Activated CD4-positive, CD25-positive, alpha-beta regulatory T cell (primary cell): ENCODE results near the gene NPAS3.

Source experiments
- DNase-seq, 4 experiments: peaks; one replicate each; lab custom pipeline; 2025; lab: John Stamatoyannopoulos, UW

Gene NPAS3

DNA sequence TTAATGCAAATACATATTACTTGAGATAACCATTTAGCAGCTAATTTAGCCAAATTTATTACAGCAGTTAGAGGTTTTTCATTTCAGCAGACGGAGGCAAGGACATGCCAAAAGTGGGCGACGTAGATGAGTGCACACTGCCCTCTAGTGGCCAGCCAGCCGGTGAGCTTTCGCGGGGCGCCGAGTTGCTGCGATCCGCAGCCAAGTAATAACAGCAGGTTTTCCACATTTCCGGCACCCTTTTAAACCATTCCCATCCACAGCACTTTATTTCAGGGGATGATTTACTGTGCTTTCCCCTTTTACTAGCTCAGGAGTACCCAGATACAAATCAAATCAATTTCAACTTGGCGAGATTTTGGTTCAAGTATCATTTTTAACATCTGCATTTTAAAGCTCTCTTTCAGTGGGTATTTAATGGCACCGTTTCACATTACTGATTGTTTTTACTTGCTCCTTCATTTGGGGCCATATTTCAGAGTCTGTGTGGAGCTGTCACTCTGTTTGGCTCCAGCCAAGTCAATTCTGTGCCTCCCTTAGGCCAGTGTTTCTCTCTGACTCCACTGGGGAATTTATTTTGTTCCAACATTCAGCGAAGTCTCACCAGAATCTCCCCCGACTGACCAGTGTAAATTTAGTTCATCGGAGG lies 854.2 kb downstream of the NPAS3 start:
- DNase-seq: peak; percentile 27 to 37 (median 32)

DNA sequence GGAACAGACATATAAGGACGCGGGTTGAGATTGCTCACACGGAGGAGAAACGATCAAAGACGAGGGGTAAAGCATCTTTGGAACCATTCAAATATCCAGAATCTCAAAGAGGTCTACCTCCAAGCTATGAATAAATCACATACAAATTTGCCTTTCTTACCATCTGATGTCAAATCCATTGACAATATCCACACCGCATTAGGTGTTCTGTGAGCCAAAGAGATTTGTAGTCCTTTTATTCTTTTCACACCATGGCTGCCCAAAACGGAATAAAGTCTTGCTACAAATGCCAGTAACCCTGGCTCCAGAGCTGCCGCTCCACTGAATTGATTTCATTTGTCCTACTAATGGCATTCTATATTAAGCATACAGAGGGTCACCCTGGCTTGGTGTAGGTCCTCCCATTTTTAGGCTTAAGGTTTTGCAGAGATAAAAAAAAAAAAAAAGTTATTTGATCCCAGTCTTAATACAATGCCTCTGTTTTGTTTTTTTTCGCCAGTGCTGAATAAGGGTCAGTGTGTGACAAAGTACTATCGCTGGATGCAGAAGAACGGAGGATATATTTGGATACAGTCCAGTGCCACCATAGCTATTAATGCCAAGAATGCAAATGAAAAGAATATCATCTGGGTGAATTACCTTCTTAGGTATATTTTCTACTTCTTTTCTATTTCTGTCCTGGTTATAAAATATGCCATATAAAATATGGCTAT lies 854.9 kb downstream of the NPAS3 start:
- no peak for DNase-seq

DNA sequence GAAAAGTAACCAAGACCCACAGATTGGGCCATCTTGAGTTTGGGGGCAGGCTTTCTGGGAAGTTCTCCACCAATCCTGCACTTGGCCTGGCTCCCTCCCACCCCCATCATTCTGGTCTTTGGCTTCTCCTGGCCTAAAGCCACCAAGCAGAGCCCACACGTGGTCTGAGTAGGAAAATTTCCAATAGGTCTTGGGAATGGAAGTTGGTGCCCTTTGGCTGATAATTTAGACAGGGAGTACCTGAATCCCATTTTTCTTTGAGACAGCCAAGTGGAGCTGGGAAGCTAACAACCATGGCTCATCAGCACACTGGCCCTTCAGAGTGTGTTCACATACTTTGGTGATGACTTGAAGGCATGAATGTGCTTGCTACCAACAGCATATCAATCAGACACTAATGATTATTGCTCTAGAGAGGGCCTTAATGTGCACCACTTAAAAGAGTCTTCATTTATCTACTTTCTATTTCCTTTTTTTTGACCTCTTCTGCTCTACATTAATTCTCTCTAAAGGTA lies 856.2 kb downstream of the NPAS3 start:
- DNase-seq: no peak

DNA sequence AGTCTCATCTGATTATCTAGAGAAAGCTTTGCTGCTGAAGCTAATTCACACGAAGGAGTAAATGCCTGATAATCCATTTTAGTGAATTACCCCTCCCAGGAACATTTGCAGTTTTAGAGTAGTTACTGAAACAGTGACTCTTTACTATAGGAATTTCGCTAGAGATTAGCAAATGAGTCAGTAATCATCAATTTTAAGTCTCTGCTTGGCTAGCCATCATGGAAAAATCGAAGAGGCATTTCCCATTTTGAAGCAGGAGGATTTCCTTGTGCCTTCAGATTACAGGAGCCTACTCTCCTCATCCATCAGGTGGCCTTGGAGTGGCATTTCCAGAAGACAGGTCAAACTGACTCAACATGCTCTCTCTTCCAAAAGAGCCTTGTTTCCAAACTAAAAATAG lies 857.7 kb downstream of the NPAS3 start:
- DNase-seq: no peak

DNA sequence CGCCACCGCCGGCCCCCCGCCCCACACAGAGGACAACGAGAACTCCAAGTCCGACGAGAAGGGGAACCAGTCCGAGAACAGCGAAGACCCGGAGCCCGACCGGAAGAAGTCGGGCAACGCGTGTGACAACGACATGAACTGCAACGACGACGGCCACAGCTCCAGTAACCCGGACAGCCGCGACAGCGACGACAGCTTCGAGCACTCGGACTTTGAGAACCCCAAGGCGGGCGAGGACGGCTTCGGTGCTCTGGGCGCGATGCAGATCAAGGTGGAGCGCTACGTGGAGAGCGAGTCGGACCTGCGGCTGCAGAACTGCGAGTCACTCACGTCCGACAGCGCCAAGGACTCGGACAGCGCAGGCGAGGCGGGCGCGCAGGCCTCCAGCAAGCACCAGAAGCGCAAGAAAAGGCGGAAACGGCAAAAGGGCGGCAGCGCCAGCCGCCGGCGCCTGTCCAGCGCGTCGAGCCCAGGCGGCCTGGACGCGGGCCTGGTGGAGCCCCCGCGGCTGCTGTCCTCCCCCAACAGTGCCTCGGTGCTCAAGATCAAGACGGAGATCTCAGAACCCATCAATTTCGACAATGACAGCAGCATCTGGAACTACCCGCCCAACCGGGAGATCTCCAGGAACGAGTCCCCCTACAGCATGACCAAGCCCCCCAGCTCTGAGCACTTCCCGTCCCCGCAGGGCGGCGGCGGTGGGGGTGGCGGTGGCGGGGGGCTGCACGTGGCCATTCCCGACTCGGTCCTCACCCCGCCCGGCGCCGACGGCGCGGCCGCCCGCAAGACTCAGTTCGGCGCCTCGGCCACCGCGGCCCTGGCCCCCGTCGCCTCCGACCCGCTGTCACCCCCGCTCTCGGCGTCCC lies 861.3 kb downstream of the NPAS3 start:
- DNase-seq: no peak

DNA sequence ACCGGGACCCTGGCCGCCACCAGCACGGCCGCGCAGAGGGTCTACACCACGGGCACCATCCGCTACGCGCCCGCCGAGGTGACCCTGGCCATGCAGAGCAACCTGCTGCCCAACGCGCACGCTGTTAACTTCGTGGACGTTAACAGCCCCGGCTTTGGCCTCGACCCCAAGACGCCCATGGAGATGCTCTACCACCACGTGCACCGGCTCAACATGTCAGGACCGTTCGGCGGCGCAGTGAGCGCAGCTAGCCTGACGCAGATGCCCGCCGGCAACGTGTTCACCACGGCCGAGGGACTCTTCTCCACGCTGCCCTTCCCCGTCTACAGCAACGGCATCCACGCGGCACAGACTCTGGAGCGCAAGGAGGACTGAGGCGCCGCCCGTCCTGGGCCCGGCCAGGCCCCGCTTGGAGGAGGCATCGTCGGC lies 862.1 kb downstream of the NPAS3 start:
- DNase-seq: no peak

DNA sequence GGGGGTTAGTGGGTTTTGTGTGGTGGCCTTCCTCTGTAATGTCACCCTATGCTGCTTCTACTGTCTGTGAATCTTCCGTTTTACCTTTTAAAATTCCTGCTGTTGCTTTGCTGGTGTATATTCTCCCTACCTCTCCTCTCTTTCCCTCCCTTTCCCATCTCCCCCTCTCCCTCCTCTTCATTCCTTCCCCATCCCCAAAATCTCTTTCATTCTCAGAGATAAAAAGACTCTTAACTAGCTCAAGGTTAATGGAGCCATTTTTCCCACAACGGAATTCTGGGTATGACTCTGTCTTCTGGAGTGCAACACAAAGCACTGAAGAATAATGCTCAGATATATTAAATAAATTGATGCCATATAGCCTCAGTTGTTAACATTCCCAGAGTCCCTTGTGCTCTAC lies 864.1 kb downstream of the NPAS3 start:
- DNase-seq: no peak

DNA sequence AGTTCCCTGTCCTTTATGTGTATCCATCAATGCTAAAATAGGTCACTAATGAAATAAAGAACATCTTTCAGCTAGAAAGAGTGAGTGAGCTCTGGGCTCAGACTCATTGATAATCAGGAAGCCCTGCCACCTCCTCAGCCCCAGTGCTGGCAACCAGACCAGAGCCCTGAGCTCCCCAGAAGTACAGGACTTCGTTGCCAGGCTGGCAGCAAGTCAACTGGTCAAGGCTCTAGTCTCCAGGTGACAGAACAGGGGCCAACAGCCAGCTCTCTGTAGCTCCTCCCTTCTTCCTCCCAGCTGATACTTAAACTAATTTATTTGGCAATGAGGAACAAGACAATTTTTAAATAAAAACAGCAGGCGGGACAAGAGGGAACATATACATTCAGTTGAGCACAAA lies 866.9 kb downstream of the NPAS3 start:
- DNase-seq: no peak

DNA sequence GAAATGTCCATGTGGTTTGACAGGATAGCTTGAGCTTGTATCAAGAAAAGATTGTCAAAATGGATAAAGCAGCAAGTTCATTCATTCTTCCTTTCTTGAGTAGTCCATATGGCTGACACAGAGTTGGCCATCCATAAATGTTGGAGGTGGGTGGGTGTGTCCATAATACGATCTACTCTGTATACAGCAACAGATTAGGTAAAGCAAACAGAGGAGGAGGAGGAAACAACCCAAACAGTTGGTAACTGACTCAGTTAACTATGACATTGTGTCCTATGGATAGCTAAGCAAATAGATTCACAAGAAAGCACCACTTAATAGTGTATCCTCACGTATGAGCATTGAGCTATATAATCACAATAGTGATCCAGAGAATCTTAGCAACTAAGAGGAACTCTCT lies 868.2 kb downstream of the NPAS3 start:
- DNase-seq: no peak

DNA sequence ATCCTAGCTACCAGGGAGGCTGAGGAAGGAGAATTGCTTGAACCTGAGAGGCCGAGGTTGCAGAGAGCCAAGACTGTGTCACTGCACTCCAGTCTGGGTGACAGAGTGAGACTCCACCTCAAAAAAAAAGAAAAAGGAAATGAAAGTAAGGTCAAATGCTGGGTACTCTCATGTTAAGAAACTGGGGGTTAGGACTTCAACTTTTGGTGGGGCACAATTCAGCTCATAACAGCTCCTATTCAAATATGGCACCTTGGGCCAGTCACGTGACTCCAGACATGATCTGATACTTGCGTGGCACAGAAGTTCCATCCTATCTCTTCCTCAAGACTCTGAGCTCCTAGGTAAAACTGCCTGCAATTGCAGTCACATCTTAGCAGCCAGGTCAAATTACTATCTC lies 869.5 kb downstream of the NPAS3 start:
- DNase-seq: no peak

DNA sequence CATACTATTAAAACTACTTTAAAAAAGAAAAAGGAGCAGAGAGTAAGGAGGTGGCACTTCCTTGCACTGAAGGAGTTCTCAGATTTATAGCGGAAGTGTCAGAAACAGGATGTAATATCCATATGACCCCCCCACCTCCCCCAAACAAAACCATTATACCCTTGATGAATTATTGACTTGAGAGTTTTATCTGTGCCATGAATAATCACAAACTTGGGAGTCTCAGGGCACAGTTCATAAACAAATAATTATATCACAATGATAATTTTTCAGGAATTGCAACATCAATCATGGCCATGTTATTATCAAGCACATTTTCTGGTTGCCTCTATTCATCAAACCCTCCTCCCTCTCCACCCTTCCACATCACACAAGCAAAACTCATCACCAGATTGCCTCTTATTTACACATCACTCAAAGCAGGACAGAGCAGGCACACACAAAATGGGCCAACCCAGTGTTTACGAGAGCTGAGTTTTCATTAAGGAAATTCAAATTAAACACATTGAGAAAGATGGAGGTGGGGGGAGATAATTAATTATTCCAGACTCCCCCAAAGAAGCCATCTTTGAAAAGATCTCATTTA lies 870.8 kb downstream of the NPAS3 start:
- DNase-seq: no peak

DNA sequence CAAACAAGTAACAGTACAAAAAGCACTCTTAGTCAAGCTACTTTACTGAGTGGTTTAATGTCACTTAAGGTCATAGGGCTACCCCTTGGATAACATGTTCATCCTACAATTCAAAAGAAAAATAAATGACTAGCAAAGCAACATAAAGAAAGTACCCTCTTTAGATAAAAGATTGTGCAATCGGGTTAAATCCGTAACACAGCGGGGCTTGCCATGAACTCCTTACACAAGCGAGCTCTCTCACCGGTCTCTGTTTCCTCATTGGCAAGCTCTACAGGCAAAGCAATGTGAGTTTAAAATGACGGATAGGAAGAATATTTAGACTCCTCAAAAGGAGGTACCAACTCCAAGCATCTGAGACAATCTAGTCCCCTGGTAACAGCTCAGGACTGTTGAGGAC lies 871.6 kb downstream of the NPAS3 start:
- DNase-seq: no peak

DNA sequence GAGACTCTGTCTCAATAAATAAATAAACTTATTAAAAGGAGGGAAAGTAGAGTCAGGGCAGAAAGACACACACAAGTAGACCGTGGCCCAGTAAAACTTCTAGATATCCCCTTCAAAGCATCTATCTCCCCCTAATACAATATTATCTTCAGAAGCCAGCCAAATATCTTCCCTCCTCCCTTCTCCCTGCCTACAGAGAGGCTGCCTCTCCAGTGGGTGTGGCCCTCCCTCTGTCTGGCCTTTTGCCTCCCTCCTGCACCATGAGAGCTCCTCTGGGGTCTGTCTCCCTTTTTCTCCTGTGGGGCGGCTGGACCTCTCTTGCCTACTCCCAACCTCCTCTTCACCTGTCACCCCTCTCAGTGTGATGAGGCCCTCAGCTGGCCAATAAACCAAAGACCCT lies 873.0 kb downstream of the NPAS3 start:
- no peak for DNase-seq

DNA sequence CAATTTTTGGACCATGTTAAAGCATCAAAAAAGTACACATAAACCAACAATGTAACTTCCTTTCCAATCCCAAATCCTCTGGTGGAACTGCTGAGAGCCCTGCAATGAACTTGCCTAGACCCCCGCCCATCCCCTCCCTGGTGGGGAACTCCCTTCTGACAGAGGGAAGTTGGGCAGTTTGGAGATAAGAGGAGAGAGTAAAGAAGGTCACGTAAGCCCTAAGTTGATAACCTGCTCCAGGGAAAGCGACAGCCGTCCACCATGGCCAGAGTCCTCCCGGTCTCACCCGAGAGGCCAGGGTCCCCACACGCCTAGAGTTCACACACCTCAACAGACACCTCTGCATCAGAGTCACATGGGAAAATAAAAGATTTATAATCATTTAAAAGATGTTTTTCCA lies 873.5 kb downstream of the NPAS3 start:
- DNase-seq: no peak

DNA sequence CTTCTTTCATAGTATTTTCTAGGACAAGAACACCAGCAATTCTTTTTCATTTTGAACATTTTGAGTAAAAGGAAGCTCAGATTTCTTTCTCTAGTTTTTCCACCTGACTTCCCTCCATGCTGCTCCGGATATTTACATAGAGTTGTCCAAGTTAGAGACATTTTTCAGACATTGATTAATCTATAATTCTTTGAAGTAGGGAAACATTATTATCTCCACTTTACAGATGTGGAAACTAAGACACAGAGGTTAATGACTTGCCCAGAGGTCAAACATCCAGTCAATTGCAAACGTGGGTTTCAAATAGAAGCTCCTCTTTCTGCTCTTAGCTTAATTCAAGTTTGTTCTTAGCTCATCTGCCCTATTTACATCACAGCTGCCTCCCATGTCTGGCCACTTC lies 873.9 kb downstream of the NPAS3 start:
- DNase-seq: no peak

DNA sequence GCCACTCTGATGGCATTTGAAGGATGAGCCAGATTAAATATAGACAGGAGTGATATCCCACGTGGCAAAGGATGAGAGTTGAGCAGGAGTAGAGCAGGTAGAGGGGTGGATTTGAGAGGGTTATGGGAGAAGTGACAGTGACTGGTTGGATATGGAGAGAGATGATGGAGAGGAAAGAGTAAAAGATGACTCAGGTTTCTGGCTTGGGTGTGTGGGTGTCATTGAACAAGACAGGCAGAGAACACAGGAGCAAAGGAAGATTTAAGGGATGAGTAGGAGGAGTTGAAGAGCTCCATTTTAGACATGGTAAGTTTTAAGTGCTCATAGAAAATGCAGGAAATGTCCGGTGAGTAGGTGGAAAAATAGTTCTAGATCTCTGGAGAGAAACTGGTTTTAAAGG lies 875.3 kb downstream of the NPAS3 start:
- no peak for DNase-seq

DNA sequence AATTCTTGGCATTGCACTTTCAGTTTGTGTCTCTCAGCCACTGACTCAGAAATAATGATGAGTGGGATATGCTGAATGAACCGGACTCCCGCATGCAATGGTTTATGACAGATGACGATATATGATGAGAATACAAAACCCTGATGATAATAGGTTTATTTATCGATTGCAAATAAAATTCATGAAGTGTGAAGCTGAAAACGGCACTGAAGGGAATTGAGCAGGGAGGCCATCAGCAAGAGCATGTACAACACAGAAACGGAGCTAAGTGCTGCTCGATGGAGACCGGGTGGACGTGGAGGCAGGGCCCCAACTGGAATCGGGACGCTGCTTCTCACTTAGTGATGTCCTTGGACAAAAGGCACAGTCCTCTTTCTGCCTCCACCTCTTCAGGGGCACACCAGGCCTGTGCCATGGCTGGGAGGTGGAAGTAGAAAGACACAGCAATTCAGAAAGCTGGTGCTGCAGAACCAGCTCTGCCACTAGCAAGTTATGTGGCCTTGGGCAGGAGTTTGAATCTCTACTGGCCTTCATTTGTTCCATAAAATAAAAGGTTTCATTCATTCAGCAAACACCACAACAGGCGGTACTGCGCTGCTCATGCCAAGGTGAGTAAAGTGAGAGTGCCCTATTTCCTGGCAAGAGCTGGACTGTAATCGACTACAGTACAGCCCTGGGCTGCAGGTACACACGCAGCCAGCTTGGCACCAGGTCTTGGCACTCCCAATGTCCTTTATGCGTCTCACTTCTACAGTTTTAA lies 895.2 kb downstream of the NPAS3 start:
- no peak for DNase-seq

DNA sequence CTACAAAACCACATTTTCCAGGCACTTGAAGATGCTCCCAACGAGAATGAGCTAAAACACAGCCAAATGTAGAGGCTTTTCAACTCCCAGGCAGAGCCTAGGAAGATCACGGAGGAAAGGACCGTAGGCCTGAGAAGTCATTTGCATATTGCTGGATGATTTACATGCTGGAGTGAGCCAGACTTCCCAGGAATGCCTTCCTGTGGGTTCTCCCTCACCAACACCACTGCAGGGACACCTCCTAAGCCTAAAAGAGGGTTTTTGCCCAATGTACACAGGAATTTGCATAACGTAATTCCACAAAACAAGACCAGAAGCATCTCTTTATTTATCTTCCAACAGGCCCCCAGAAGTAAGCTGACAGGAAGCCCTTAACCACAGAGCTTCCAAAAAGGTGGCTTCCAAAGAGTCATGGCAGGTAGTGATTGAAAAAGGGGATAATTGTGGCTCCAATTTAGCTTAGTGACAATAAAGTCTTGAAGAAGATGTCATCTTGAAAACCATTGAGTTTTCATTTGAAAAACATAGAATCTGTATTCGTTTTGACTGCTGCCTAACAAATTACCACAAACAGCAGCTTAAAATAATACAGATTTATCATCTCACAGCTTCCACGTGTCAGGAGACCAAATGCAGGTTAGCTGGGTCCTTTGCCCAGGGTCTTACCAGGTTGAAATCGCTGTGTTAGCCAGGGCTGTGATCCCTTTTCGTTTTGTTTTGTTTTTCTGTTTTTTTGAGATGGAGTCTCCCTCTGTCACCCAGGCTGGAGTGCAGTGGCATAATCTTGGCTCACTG lies 896.0 kb downstream of the NPAS3 start:
- DNase-seq: no peak

DNA sequence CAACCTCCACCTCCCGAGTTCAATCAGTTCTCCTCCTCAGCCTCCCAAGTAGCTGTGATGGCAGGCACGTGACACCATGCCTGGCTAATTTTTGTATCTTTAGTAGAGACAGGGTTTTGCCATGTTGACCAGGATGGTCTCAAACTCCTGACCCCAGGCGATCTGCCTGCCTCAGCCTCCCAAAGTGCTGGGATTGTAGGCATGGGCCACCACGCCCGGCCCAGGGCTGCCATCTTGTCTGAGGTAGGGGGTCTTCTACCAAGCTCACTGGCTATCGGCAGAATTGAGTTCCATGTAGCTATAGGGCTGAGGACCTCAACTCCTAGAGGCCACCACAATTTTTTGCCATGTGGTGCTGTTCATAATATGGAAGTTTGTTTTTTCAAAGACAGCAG lies 896.6 kb downstream of the NPAS3 start:
- no peak for DNase-seq

DNA sequence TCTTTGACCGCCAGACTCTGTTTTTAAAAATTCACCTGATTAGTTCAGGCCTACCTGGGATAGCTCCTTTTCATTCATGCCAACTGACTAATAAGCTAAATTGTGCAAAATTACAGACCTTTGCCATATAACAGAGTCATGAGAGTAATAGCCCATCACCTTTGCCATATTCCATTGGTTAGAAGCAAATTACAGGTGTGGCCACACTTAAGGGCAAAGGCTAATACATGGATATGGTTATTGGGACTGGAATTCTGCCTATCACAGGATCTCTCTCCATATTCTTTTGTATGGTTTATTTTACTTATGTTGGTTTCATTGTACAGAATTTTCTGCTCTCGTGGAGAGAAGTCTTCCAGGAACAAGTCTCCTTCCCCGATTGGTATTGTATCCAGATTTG lies 897.0 kb downstream of the NPAS3 start:
- no peak for DNase-seq
